GM23248 (cell line): ENCODE measurements around the gene TNRC6C.

Experiments
- EZH2 ChIP-seq: fragments of 200-600 bp; sonication (generic); IDR thresholded peaks from 2 replicates; pipeline ENCODE4 v1.6.1; 2018; ENCODE audit warnings: antibody characterized with exemption, mild to moderate bottlenecking; ENCODE audit not compliant: insufficient read depth, poor library complexity, severe bottlenecking
- EZH2phosphoT487 ChIP-seq: fragments of 200-600 bp; sonication (generic); IDR thresholded peaks from 2 replicates; pipeline ENCODE4 v1.6.1; 2018; ENCODE audit warnings: antibody characterized with exemption, moderate library complexity, mild to moderate bottlenecking, low read depth; ENCODE audit not compliant: insufficient read depth

GRCh38 chr17:78049609-78050008, 91.1 kb downstream of the TNRC6C start:
- TF ChIP-seq EZH2phosphoT487 (no peak), EZH2 (no peak)
